Fibroblast of skin of abdomen (primary cell): ENCODE results near the gene VPS26A.

Source experiments
- DNase-seq: peaks from one replicate; pipeline ENCODE4 v3.0.0-alpha.2; 2013

VPS26A gene

GRCh38 chr10:69179089-69179742 lies 55.2 kb downstream of the VPS26A start:
- no peak for DNase-seq

DNA sequence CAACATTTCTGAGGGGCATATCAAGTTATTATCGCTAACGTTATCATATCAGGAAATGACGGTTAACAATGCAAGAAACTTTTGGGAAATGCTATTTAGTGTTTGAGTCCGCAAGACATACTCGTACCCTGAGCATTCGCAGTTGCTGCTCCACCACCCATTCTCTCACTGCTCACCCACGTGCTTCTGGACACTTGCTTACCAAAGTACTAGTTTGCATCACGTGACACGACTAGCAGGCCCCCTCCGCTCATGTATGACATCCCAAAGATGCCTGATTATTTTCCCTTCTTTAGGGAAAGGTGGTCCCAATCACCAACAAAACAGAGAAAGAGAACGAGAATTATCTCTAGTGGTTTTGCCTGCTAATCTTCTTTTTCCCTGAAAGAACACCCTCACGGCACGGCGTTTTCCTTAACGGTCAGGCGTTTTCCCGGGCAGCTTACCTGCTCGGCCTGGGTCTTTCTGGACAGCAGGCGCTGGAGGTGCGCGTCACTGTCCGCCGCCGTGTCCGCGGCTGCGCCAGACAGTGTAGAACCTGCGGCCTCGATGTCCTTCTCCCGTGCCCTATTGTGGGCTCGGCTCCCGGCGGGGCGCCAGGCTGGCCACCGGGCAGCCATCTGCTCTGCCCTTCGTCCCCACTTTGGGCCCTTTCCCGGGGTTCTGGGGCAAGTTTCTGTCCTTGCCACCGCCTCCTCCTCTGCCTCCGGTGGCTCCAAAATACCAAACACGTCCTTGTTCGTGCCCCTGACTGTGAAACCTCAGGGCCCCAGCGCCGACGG lies 56.0 kb downstream of the VPS26A start, which contains the start of gene SUPV3L1:
TSS of gene SUPV3L1 (plus strand) at position 492 of the 782 bp plus-strand sequence. CDS start at position 550, 58 bp downstream.
- DNase-seq, result peak; percentile 98

DNA sequence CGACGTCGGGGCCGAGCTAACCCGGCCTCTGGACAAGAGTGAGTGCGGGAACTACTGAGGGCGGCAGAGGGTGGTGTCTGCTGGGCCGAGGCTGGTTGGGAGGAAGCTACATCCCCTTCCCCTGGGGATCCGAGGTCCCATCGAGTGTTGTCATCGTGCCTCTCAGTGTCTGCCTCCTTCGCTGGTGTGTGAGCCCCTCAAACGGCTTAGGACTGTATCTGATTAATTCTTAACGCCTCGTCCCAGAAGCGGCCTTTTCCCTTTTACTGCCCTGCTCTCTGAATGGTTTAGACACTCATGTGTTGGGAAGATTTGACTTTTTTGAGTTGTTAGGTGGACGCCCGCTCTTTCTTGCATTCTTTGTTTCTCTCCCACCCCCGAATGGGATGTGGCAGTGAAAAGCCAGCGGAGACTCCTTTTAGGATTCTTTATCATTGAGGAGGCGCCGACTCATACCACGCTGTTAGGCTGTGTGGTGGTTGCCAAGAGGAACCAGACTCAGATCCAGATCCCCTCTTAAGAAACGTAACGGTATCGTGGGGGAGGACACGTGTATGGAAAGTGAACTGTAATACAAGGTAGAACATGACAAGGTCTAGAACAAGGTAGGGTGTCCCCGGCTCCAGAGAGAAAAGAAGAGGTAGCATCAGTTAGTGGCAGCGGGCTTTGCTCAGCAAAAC lies 56.7 kb downstream of the VPS26A start:
- peak; percentile 2 for DNase-seq

- DNase-seq, result no peak
These were observed 57.5 kb downstream of the VPS26A start for GRCh38 chr10:69181433-69181832.

- DNase-seq, result no peak
These were observed 58.0 kb downstream of the VPS26A start for GRCh38 chr10:69182005-69182404.

- DNase-seq, result no peak
These were observed 62.5 kb downstream of the VPS26A start for GRCh38 chr10:69186524-69186923.

- DNase-seq, result no peak
These were observed 77.1 kb downstream of the VPS26A start for GRCh38 chr10:69201045-69201444.

- peak; percentile 31 for DNase-seq
These were observed 78.4 kb downstream of the VPS26A start for GRCh38 chr10:69202332-69202731.

GRCh38 chr10:69208761-69209160 lies 84.8 kb downstream of the VPS26A start:
- DNase-seq, result no peak

- DNase-seq, result no peak
These were observed 86.0 kb downstream of the VPS26A start for GRCh38 chr10:69209787-69210484.

DNA sequence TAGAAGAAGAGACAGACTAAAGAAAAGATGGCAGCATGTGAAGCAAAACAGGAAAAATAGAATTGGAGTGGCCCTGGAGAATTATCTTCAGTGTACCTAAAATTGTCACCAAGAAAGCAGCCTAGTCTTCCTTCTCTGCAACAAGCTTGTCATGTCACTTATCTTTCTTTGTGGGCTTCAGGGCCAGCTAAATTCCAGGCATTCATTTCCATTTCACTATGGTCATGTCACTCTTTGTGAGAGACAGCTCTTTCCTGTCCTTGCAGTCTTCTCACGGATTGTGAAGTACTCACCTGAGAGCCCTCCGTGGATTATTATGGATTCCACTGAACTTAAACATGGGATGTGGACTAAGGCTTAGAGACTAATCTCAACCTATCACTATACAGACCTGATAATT lies 87.1 kb downstream of the VPS26A start:
- DNase-seq, result no peak

GRCh38 chr10:69211524-69211923 lies 87.5 kb downstream of the VPS26A start:
- DNase-seq, result no peak

DNA sequence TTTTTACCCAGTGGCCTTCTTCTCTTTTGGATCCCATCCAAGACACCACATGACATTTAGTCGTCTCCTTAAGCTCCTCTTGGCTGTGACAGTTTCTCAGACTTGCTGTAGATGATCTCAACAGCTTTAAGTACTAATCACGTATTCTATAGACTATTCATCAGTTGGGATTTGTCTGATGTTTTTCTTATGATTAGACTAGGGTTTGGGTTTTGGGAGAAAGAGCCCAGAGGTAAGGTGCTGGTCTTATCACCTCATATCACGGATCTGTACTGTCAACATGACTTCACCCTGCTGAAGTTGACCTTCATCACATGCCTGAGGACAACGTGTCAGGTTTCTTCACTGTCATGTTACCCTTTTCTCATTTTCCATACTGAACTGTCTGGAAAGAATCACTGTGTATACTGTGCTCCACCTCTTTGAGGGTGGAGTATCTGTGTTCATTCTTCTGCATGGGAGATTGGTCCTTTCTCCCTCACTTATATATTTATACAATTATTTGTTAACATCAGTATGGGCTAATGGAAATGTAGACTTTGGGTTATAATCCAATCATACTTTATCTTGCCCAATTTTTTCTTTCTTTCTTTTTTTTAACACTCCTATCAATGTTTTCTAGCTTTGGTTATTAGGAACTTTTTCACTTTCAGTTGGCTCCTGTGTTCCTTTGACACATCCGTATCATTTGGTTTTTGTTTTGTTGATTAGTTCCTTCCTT lies 89.8 kb downstream of the VPS26A start:
- no peak for DNase-seq

GRCh38 chr10:69214666-69215131 lies 90.7 kb downstream of the VPS26A start:
- DNase-seq, result no peak

DNA sequence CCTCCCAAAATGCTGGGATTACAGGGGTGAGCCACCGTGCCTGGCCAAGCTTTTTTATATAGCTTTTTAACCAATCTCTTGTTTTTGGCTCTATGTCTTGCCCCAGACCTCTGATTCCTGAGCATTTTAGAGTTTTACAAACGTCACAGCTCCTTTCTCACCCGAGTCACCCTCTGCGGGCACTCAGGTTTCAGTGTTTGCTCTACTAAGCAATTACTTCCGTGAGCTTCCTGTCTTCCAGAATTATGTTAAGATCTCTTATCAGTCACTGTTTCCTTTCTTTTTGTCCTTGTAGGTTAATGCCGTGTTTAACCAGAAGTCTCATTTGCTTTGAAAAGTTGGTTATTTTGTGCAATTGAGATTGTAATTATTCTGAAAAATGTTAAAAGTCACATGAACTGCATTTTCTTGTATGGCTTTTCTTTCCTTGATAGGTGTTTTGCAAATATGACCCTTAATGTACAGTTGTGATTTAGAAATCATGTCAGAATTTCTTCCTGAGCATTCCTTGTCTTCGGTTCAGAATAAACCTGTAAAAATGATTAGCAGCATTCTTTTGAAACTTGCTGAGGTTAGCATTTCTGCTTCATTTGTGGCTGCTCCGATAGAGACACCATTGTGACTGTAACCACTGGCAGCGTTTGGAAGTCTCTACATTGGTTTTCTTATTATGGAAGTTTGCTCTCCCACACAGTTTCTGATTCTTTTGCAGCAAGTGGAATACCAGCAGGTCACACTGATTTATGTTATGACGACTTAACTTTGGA lies 91.6 kb downstream of the VPS26A start:
- DNase-seq, result no peak

- no peak for DNase-seq
These were observed 92.7 kb downstream of the VPS26A start for GRCh38 chr10:69216577-69217118.

DNA sequence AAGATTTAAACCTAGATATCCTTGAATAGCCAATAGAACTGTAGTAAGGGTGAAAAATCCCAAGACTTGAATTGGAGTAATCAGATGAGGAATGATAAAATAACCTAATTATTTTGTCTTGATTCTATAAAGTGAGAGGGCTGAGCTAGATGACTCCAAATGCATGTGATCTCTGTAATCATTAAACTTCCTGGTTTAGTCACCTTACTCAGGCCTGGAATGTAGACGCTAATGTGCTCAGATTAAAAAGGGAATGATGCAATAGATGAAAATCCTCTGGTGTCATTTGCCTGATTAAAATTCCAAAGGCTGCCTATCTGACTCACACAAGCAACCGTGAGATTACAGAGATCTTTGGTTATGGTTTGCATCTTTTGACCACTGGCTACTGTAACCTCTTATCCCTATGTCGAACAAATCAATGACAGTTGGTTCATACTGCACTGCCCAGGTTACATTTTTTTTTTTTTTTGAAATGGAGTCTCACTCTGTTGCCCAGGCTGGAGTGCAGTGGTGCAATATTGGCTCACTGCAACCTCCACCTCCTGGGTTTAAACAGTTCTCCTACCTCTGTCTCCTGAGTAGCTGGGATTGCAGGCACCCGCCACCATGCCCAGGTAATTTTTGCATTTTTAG lies 93.3 kb downstream of the VPS26A start:
- peak; percentile 94 for DNase-seq

DNA sequence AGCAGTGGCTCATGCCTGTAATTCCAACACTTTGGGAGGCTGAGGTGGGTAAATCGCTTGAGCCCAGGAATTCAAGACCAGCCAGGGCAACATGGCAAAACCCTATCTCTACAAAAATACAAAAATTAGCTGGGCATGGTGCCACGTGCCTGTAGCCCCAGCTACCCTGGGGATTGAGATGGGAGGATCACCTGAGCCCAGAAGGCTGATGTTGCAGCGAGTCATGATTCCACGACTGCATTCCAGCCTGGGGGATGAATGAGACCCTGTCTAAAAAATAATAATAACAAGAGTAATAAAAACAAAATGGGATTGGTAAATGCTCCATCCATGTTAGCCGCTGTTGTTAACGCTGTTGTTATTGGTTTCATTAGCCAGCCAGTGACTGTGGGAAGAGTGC lies 94.9 kb downstream of the VPS26A start:
- DNase-seq, result peak; percentile 37

DNA sequence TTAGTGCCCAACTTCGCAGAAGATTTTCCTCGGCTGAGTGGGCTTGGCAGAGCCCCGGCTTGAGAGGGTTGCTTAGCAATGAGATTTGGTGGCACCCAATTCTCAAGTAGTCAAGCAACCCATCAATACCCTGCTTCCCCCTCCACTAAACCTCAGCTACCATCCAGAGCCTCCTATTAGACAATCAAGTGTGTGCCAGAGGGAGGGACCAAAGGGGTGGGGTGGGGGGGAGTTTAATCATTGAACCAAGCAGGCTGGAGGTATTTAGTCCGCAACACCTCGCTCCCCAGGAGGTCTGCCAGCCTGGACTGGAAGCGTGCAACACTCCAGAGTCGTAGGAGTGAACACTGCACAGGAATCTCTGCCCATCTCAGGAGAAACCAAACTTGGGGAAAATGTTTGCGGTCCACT lies 96.1 kb downstream of the VPS26A start, which contains the start of gene HKDC1:
TSS of gene HKDC1 (plus strand) at position 292 of the 411 bp plus-strand sequence. CDS start at position 396, 104 bp downstream.
- no peak for DNase-seq

DNA sequence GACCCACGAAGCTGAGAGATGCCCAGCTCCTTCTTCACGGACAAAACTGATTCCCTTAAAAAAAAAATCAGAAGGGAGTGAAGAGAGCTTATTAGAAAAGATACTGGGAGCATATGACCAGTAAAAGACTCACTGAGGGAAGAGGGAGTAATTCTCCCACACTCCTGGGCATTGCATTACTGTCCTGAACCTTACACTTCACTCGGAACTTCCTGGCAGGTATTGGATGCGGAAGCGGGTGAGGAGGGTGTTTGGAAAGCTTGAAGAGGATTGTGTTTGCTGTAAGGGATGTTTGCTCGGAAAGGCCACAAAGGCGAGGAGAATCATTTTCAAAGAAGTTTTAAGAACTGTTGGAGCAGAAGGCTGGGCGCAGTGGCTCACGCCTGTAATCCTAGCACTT lies 96.5 kb downstream of the VPS26A start:
- no peak for DNase-seq
